Neural progenitor cell (in vitro differentiated cells): ENCODE results near the gene SCG3. TPM values are rescaled to one million over a fixed set of nuclear protein-coding genes. Genes with fewer than 3 reads are reported as not detected.

Experiments used
- DNase-seq: peaks from one replicate; pipeline ENCODE4 v3.0.0-alpha.2; 2016; ENCODE audit warnings: low spot score
- H2AFZ ChIP-seq: fragments of 200-600 bp; sonication (generic); replicated peaks from 2 replicates; pipeline ENCODE4 v1.6.1; 2016; ENCODE audit warnings: antibody characterized with exemption
- H3F3A ChIP-seq: fragments of 200-600 bp; sonication (generic); 2 replicates; pipeline ENCODE4 v1.6.1; 2016; ENCODE audit warnings: antibody characterized with exemption, low read depth
- H3K27ac ChIP-seq: fragments of 200-600 bp; sonication (generic); 2 replicates; pipeline ENCODE4 v1.5.1; 2016; ENCODE audit warnings: mild to moderate bottlenecking
- H3K27me3 ChIP-seq: fragments of 200-600 bp; sonication (generic); 2 replicates; pipeline ENCODE4 v1.6.1; 2016; ENCODE audit warnings: mild to moderate bottlenecking, moderate library complexity
- H3K36me3 ChIP-seq: fragments of 200-600 bp; sonication (generic); 2 replicates; pipeline ENCODE4 v1.5.1; 2016
- H3K4me1 ChIP-seq: fragments of 200-600 bp; sonication (generic); 2 replicates; pipeline ENCODE4 v1.6.1; 2016; ENCODE audit warnings: mixed run types
- H3K4me2 ChIP-seq: fragments of 200-600 bp; sonication (generic); 2 replicates; pipeline ENCODE4 v1.6.1; 2016
- H3K4me3 ChIP-seq: fragments of 200-600 bp; sonication (generic); 2 replicates; pipeline ENCODE4 v1.5.1; 2016
- H3K79me2 ChIP-seq: fragments of 200-600 bp; sonication (generic); 2 replicates; pipeline ENCODE4 v1.6.1; 2016; ENCODE audit warnings: low read depth
- H3K9ac ChIP-seq: fragments of 200-600 bp; sonication (generic); 2 replicates; pipeline ENCODE4 v1.6.1; 2016
- H3K9me3 ChIP-seq: fragments of 200-600 bp; sonication (generic); 2 replicates; pipeline ENCODE4 v1.5.1; 2016; ENCODE audit warnings: low read depth
- H4K20me1 ChIP-seq: fragments of 200-600 bp; sonication (generic); 2 replicates; pipeline ENCODE4 v1.6.1; 2016; ENCODE audit warnings: low read depth
- H3K27ac Mint-ChIP-seq: 3 replicates; pipeline ENCODE4 v1.8.0; 2021; ENCODE audit warnings: mixed read lengths
- H3K27me3 Mint-ChIP-seq: 2 replicates; pipeline ENCODE4 v1.8.0; 2022; ENCODE audit warnings: low read depth, mild to moderate bottlenecking, inconsistent platforms, moderate library complexity, mixed read lengths; ENCODE audit not compliant: insufficient read depth
- H3K36me3 Mint-ChIP-seq: 3 replicates; pipeline ENCODE4 v1.8.0; 2021; ENCODE audit warnings: mixed read lengths
- H3K4me1 Mint-ChIP-seq: 3 replicates; pipeline ENCODE4 v1.8.0; 2021; ENCODE audit warnings: mixed read lengths
- H3K4me3 Mint-ChIP-seq: 3 replicates; pipeline ENCODE4 v1.8.0; 2021; ENCODE audit warnings: mild to moderate bottlenecking, moderate library complexity, mixed read lengths
- H3K9me3 Mint-ChIP-seq: 3 replicates; pipeline ENCODE4 v1.8.0; 2020; ENCODE audit warnings: mixed read lengths
- CTCF ChIP-seq: fragments of 200-600 bp; sonication (generic); IDR thresholded peaks from 2 replicates; pipeline ENCODE4 v1.5.1; 2017; ENCODE audit warnings: antibody characterized with exemption, mild to moderate bottlenecking
- EZH2 ChIP-seq: fragments of 200-600 bp; sonication (generic); IDR thresholded peaks from 2 replicates; pipeline ENCODE4 v1.6.1; 2017; ENCODE audit warnings: antibody characterized with exemption, mild to moderate bottlenecking, moderate library complexity
- EZH2phosphoT487 ChIP-seq: fragments of 200-600 bp; sonication (generic); IDR thresholded peaks from 2 replicates; pipeline ENCODE4 v1.6.1; 2017; ENCODE audit warnings: antibody characterized with exemption
- total RNA-seq: library from RNA; depleted of rRNA; stranded (reverse); fragments of >200 nt; gene quantifications from 2 replicates; pipeline ENCODE4 v1.2.3, GENCODE V29; 2015; ENCODE audit warnings: low replicate concordance

Gene SCG3
- total RNA-seq, 1 donor from 2014 or later: 0.19 TPM

- H3K36me3 ChIP-seq: no peaks in the 10 kb centered on the region
- H4K20me1 ChIP-seq: no peaks in the 10 kb centered on the region
- Mint-ChIP-seq H3K27ac (no peak overlapping the region), H3K36me3 (no peaks in the 10 kb centered on the region), H3K4me1 (no peaks in the 10 kb centered on the region), H3K27me3 (no peaks in the 10 kb centered on the region), H3K4me3 (no peak overlapping the region), H3K9me3 (no peaks in the 10 kb centered on the region)
- H3K27ac ChIP-seq: no peak overlapping the region
- no peak for DNase-seq
- no peaks in the 10 kb centered on the region for H3K27me3 ChIP-seq
- H3K4me3 ChIP-seq: no peak overlapping the region
- no peaks in the 10 kb centered on the region for H3K79me2 ChIP-seq
- H2AFZ ChIP-seq: no peak overlapping the region
- H3F3A ChIP-seq: no peaks in the 10 kb centered on the region
- no peak overlapping the region for H3K9ac ChIP-seq
- no peak for TF ChIP-seq CTCF
- no peak for TF ChIP-seq EZH2phosphoT487
- TF ChIP-seq EZH2: no peak
- H3K4me1 ChIP-seq: no peaks in the 10 kb centered on the region
- H3K9me3 ChIP-seq: no peaks in the 10 kb centered on the region
- no peak overlapping the region for H3K4me2 ChIP-seq
These were observed 15.3 kb downstream of the SCG3 start for GRCh38 chr15:51696566-51696965.

- Histone ChIP-seq H3K79me2 (no peaks in the 10 kb centered on the region), H3K9me3 (no peaks in the 10 kb centered on the region), H3F3A (no peaks in the 10 kb centered on the region), H4K20me1 (no peaks in the 10 kb centered on the region), H3K4me1 (no peaks in the 10 kb centered on the region), H3K36me3 (no peaks in the 10 kb centered on the region), H3K9ac (no peak overlapping the region), H3K27me3 (no peaks in the 10 kb centered on the region), H3K4me3 (no peak overlapping the region), H3K27ac (no peak overlapping the region), H2AFZ (no peak overlapping the region), H3K4me2 (no peak overlapping the region)
- H3K27me3 Mint-ChIP-seq: no peaks in the 10 kb centered on the region
- H3K9me3 Mint-ChIP-seq: no peaks in the 10 kb centered on the region
- TF ChIP-seq CTCF (no peak), EZH2 (no peak), EZH2phosphoT487 (no peak)
- no peak overlapping the region for H3K4me3 Mint-ChIP-seq
- no peak overlapping the region for H3K27ac Mint-ChIP-seq
- H3K4me1 Mint-ChIP-seq: no peaks in the 10 kb centered on the region
- DNase-seq: no peak
- H3K36me3 Mint-ChIP-seq: no peaks in the 10 kb centered on the region
These were observed 15.9 kb downstream of the SCG3 start for GRCh38 chr15:51697163-51697562.

- H3K4me3 ChIP-seq: no peak overlapping the region
- H4K20me1 ChIP-seq: no peaks in the 10 kb centered on the region
- H3K9me3 ChIP-seq: no peaks in the 10 kb centered on the region
- TF ChIP-seq EZH2 (no peak), CTCF (no peak), EZH2phosphoT487 (no peak)
- no peaks in the 10 kb centered on the region for H3K4me1 Mint-ChIP-seq
- no peaks in the 10 kb centered on the region for H3K4me1 ChIP-seq
- no peak overlapping the region for H3K9ac ChIP-seq
- H2AFZ ChIP-seq: no peak overlapping the region
- H3K4me3 Mint-ChIP-seq: no peak overlapping the region
- H3K4me2 ChIP-seq: no peak overlapping the region
- no peak overlapping the region for H3K27ac Mint-ChIP-seq
- H3K36me3 Mint-ChIP-seq: no peaks in the 10 kb centered on the region
- H3K27ac ChIP-seq: no peak overlapping the region
- no peaks in the 10 kb centered on the region for H3K9me3 Mint-ChIP-seq
- H3K36me3 ChIP-seq: no peaks in the 10 kb centered on the region
- H3K27me3 Mint-ChIP-seq: no peaks in the 10 kb centered on the region
- no peaks in the 10 kb centered on the region for H3K27me3 ChIP-seq
- H3K79me2 ChIP-seq: no peaks in the 10 kb centered on the region
- no peaks in the 10 kb centered on the region for H3F3A ChIP-seq
- no peak for DNase-seq
These were observed 18.1 kb downstream of the SCG3 start for GRCh38 chr15:51699373-51699772.

- no peaks in the 10 kb centered on the region for H3K4me1 Mint-ChIP-seq
- no peaks in the 10 kb centered on the region for H3K36me3 ChIP-seq
- H3K4me3 Mint-ChIP-seq: no peak overlapping the region
These were observed 21.4 kb downstream of the SCG3 start for GRCh38 chr15:51702710-51703109.

More at GRCh38 chr15:51702710-51703109, 21.4 kb downstream of the SCG3 start:
- Mint-ChIP-seq H3K27ac (no peak overlapping the region), H3K9me3 (no peaks in the 10 kb centered on the region), H3K36me3 (no peaks in the 10 kb centered on the region), H3K27me3 (no peaks in the 10 kb centered on the region)
- Histone ChIP-seq H3K9ac (no peak overlapping the region), H3K27ac (no peak overlapping the region), H3K4me2 (no peak overlapping the region), H3K27me3 (no peaks in the 10 kb centered on the region), H2AFZ (no peak overlapping the region), H3K9me3 (no peaks in the 10 kb centered on the region), H3K79me2 (no peaks in the 10 kb centered on the region), H4K20me1 (no peaks in the 10 kb centered on the region), H3K4me1 (no peaks in the 10 kb centered on the region), H3K4me3 (no peak overlapping the region), H3F3A (no peaks in the 10 kb centered on the region)
- no peak for TF ChIP-seq CTCF
- TF ChIP-seq EZH2phosphoT487: no peak
- no peak for TF ChIP-seq EZH2
- no peak for DNase-seq
